ENCODE data around the gene NAV2.

GRCh38 chr11:19947537-19948114 lies 235.0 kb downstream of the NAV2 start:
- no peak for TF ChIP-seq CTCF (IDR thresholded peaks at IDR 0.05)
- no peak for TF ChIP-seq POLR2A (IDR thresholded peaks at IDR 0.05)

Data from testis (tissue), 2 donors.